ENCODE data around the gene CCNK. TPM values are rescaled to one million over a fixed set of nuclear protein-coding genes. Genes with fewer than 3 reads are reported as not detected.

CCNK gene
- total and polyA plus RNA-seq, 2 of the 13 experiments (the other 11 are each of a cell fraction or from before 2014, with no cell fraction given) = 4.9 to 9.7 TPM

- H4K20me1 ChIP-seq (ENCODE audit: insufficient read depth, low read length) = peaks cover 42% of the 10 kb centered on the region; the same call in 1 of the 2 replicates
- 95% methylated on average over 8 of the region's 13 CpGs for WGBS (ENCODE audit: low lambda C conversion rate)
- H3K9me3 ChIP-seq (ENCODE audit: low read length) = no peaks in the 10 kb centered on the region
- H3K36me3 ChIP-seq (replicated peaks in 1 of 2; ENCODE audit: control insufficient read depth in 1 of 2, insufficient read depth in 2 of 2, low read length in 2 of 2) = peaks cover 5 to 11% of the 10 kb centered on the region in 2 experiments; a peak in 4 of 5 replicates
- no peak overlapping the region for H3K4me2 ChIP-seq (ENCODE audit: low read depth, low read length)
- intact Hi-C loops (cut with micrococcal nuclease; ENCODE audit: unreplicated experiment) (no loop called here), in situ Hi-C loops (cut with HindIII; ENCODE audit: extremely low pct_ligation_motif_present, low pct_unique_long_range_greater_than_20kb) (no loop called here)
- ATAC-seq = no peak
- no peak for FAIRE-seq
- H3K27me3 ChIP-seq (ENCODE audit: control insufficient read depth in 1 of 2, insufficient read depth in 2 of 2, low read length in 2 of 2) = no peaks in the 10 kb centered on the region
- CTCF ChIA-PET (ENCODE audit: low intra/inter-chr PET ratio, low total read pairs) = no interaction called here
- H3K27ac ChIP-seq (ENCODE audit: extremely low read length, insufficient read depth, low read length) = no peak overlapping the region
- POLR2A ChIA-PET = interaction anchor here (0.8 kb wide), 1 partner anchor 54 kb away, joined by 3 read pairs; the partner anchor contains the start of genes CCNK and SETD3
- peaks cover 27% of the 10 kb centered on the region for H3K4me1 ChIP-seq (ENCODE audit: insufficient read depth, low read length)
- no peak overlapping the region for H2AFZ ChIP-seq (ENCODE audit: low read length)
- no peak for DNase-seq (ENCODE audit: low spot score)
- BruUV-seq (replicated peaks) = no TSS peak
- H3K79me2 ChIP-seq (ENCODE audit: insufficient read depth, low read length) = peaks cover 35% of the 10 kb centered on the region
- TF ChIP-seq AGO1 (IDR thresholded peaks at IDR 0.05; ENCODE audit: low read depth, low read length, poor library complexity, severe bottlenecking) (no peak), REXO4 (CRISPR knock-in tag; IDR thresholded peaks at IDR 0.05; ENCODE audit: borderline replicate concordance) (no peak), HDAC1 (CRISPR knock-in tag; IDR thresholded peaks at IDR 0.05) (no peak), JDP2 (CRISPR knock-in tag; IDR thresholded peaks at IDR 0.05; ENCODE audit: borderline replicate concordance) (no peak), ZNF232 (CRISPR knock-in tag; IDR thresholded peaks at IDR 0.05; ENCODE audit: borderline replicate concordance) (no peak), FOSL2 (CRISPR knock-in tag; IDR thresholded peaks at IDR 0.05) (no peak), DMTF1 (CRISPR knock-in tag; IDR thresholded peaks at IDR 0.05) (no peak), KMT2B (CRISPR knock-in tag; IDR thresholded peaks at IDR 0.05) (no peak), SNRNP70 (IDR thresholded peaks at IDR 0.05; ENCODE audit: low read depth, low read length) (no peak), IRF1 (CRISPR knock-in tag; IDR thresholded peaks at IDR 0.05; ENCODE audit: low read depth) (no peak), MYC (CRISPR knock-in tag; IDR thresholded peaks at IDR 0.05; ENCODE audit: borderline replicate concordance) (no peak), HMGA1 (CRISPR knock-in tag; conservative IDR thresholded peaks at IDR 0.05) (no peak), MIER2 (CRISPR knock-in tag; IDR thresholded peaks at IDR 0.05) (no peak), ZFX (CRISPR knock-in tag; IDR thresholded peaks at IDR 0.05; ENCODE audit: low read depth) (no peak)
- TF ChIP-seq, protein P1, sequence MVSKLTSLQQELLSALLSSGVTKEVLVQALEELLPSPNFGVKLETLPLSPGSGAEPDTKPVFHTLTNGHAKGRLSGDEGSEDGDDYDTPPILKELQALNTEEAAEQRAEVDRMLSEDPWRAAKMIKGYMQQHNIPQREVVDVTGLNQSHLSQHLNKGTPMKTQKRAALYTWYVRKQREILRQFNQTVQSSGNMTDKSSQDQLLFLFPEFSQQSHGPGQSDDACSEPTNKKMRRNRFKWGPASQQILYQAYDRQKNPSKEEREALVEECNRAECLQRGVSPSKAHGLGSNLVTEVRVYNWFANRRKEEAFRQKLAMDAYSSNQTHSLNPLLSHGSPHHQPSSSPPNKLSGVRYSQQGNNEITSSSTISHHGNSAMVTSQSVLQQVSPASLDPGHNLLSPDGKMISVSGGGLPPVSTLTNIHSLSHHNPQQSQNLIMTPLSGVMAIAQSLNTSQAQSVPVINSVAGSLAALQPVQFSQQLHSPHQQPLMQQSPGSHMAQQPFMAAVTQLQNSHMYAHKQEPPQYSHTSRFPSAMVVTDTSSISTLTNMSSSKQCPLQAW (CRISPR knock-in tag; IDR thresholded peaks at IDR 0.05) = no peak
- TF ChIP-seq, protein P2, sequence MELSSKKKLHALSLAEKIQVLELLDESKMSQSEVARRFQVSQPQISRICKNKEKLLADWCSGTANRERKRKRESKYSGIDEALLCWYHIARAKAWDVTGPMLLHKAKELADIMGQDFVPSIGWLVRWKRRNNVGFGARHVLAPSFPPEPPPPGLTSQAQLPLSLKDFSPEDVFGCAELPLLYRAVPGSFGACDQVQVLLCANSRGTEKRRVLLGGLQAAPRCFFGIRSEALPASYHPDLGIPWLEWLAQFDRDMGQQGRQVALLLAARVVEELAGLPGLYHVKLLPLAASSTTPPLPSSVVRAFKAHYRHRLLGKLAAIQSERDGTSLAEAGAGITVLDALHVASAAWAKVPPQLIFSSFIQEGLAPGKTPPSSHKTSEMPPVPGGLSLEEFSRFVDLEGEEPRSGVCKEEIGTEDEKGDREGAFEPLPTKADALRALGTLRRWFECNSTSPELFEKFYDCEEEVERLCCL (CRISPR knock-in tag; IDR thresholded peaks at IDR 0.05; ENCODE audit: borderline replicate concordance) = no peak
- no peak overlapping the region for H3K4me3 ChIP-seq (replicated peaks in 1 of 3; ENCODE audit: insufficient read depth in 1 of 3, low read depth in 2 of 3, low read length in 3 of 3)
- H3K9ac ChIP-seq (ENCODE audit: insufficient read depth, low read depth, low read length) = no peak overlapping the region
Observed at GRCh38 chr14:99534863-99535262, 53.7 kb downstream of the CCNK start.

All from HepG2 (cell line).